ENCODE data around the gene GJC2.

DNA sequence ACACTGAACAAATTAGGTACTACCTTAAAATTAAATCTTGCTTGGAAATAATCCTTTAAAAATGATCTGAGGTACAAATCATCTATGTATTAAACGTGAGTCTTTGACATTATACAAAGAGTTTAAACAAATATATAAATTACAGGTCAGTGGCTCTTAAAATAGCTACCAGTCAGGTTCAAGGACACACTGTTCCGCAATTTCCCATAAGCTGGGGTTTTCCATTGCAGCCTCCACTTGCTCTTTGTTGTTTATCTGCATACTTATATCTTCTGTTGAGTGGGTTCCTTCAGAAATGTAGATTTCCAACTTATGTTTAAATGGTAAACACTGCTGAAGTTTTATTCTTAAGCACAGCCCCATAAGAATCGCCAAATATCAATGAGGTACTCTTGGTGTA is 34.9 kb upstream of the GJC2 start:
- TF ChIP-seq, protein P1, sequence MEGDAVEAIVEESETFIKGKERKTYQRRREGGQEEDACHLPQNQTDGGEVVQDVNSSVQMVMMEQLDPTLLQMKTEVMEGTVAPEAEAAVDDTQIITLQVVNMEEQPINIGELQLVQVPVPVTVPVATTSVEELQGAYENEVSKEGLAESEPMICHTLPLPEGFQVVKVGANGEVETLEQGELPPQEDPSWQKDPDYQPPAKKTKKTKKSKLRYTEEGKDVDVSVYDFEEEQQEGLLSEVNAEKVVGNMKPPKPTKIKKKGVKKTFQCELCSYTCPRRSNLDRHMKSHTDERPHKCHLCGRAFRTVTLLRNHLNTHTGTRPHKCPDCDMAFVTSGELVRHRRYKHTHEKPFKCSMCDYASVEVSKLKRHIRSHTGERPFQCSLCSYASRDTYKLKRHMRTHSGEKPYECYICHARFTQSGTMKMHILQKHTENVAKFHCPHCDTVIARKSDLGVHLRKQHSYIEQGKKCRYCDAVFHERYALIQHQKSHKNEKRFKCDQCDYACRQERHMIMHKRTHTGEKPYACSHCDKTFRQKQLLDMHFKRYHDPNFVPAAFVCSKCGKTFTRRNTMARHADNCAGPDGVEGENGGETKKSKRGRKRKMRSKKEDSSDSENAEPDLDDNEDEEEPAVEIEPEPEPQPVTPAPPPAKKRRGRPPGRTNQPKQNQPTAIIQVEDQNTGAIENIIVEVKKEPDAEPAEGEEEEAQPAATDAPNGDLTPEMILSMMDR (IDR thresholded peaks at IDR 0.05; ENCODE audit: borderline replicate concordance, extremely low read depth, low read length, poor library complexity, severe bottlenecking), result no peak
- no peak for TF ChIP-seq EZH2 (IDR thresholded peaks at IDR 0.05; ENCODE audit: borderline replicate concordance, low read depth, low read length, severe bottlenecking)

All from DND-41 (cell line).